Mucosa of descending colon (tissue), 3 donors: Measurements from ENCODE around the gene BABAM1. TPM values are rescaled to one million over a fixed set of nuclear protein-coding genes. Genes with fewer than 3 reads are reported as not detected.

Source experiments
- ATAC-seq: fragments of 200-7000 bp; cut with Tn5 transposase; one replicate; pipeline ENCODE4 v1.9.1; 2020; ENCODE audit warnings: mild to moderate bottlenecking, moderate library complexity
- DNase-seq, 3 donors: peaks; one replicate each; pipeline ENCODE4 v3.0.0-alpha.2; 2020
- H3K36me3 ChIP-seq: fragments of 200-600 bp; one replicate; pipeline ENCODE4 v1.8.0; 2021; ENCODE audit warnings: low read depth, mild to moderate bottlenecking
- H3K4me1 ChIP-seq: fragments of 200-600 bp; one replicate; pipeline ENCODE4 v1.8.0; 2021; ENCODE audit warnings: low read depth, mild to moderate bottlenecking
- H3K4me3 ChIP-seq: fragments of 200-600 bp; one replicate; pipeline ENCODE4 v1.8.0; 2021; ENCODE audit warnings: mild to moderate bottlenecking
- H3K9me3 ChIP-seq: fragments of 200-600 bp; one replicate; pipeline ENCODE4 v1.8.0; 2021; ENCODE audit warnings: mild to moderate bottlenecking
- CTCF ChIP-seq: fragments of 200-600 bp; IDR thresholded peaks from one replicate; pipeline ENCODE4 v1.8.0; 2022; ENCODE audit warnings: antibody characterized with exemption, mild to moderate bottlenecking
- intact Hi-C, 2 donors: fragments of 100-400 bp; cut with DNase I in 1 of 2; cut with micrococcal nuclease in 1 of 2; formaldehyde crosslinking; loops; one replicate each; pipeline versions ENCODE4 v1.11.0 to v1.11.1; 2022; cut with DNase I, micrococcal nuclease
- total RNA-seq, 3 donors: library from RNA; stranded (reverse); fragmentation: NEBNext Ultra II Directional in 2 of 3; extraction: Animal tissue kit (Norgen Biotek cat#: 25700) in 2 of 3; gene quantifications; one replicate each; pipeline versions ENCODE4 v1.2.1 to v1.2.4, GENCODE V29; 2021 to 2023
- donor health status: DM: no; HTN: no; CAD: no; lungs with moderate emphysema.
- donor health status: DM: no; HTN: no; CAD: no.
- donor health status: DM: no; HTN: yes; CAD: no.

The BABAM1 gene
- total RNA-seq, 3 donors from 2014 or later: 64.6 to 80.3 (median 76.2) TPM

DNA sequence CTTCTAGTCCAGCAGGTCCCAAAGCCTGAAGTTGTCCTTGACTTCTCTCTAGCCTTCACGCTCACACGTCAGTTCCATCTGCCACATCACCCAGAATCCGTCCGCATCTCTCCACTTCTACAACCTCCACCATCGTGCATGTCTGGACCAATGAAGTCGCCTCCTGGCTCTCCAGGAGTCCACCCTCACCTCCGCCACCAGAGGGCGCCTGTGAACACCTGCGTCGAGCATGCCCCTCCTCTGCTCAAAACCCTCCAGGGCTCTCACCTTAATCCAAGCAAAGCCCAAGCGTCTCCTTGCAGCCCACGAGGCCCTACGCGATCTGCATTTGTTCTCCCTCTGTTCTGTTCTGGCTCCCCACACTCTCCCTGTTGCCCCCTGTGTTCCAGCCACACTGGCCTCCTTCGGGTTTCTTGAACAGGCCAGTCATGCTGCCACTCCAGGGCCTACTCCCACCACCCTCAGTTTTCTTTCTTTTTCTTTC is 6.4 kb upstream of the BABAM1 start:
- peak; percentile 99 for ATAC-seq
- Histone ChIP-seq H3K9me3 (no peaks in the 10 kb centered on the region), H3K36me3 (no peaks in the 10 kb centered on the region), H3K4me1 (no peaks in the 10 kb centered on the region), H3K4me3 (no peak overlapping the region)
- TF ChIP-seq CTCF: peak; percentile 91
- intact Hi-C loops: no loop called here
- peak; percentile 88 to 92 (median 88) for DNase-seq

- DNase-seq: no peak
- Histone ChIP-seq H3K9me3 (no peaks in the 10 kb centered on the region), H3K4me3 (no peak overlapping the region), H3K4me1 (no peaks in the 10 kb centered on the region), H3K36me3 (peaks cover 5% of the 10 kb centered on the region)
- TF ChIP-seq CTCF: no peak
- no peak for ATAC-seq
- intact Hi-C loops: no loop called here
These were observed 4.7 kb upstream of the BABAM1 start for GRCh38 chr19:17262557-17262956.

DNA sequence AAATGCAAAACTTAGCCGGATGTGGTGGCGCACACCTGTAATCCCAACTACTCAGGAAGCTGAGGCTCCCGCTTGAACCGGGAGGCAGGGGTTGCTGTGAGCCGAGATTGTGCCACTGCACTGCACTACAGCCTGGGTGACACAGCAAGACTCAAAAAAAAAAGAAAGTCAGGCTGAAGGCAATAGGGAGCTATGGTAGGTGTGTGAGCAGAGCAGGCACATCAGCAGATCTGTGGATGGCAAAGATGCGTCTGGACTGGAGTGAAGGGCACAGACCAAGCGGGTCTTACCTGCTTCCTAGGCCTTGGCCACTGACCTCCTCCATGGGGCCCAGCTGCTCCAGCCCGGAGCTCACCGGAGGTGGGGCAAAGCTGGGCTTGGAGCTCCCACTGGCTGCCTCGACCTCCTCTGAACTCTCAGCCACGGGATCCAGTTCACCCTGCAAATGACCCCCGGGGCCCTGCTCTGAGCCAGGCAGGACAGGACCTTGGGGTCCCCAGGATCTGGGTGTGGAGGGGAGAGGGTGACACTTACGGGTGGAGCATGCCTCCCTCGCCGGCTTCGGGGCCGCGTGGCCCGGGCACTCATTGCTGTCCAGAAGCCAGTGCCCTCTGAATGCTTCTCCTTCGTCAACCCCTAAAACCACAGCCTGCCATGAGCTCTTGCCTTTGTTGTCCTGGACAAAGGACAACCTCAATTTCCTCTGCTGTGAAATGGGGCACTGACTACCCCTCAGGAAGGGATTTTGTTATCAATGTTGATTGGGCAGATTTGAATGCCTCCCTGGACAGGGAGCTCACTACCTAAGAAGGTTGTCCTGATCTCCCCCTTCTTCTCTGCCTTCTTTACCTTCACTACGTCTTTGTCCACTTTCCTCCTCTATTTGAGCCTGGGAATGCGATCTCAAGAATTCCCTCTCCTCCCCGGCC is 3.3 kb upstream of the BABAM1 start:
- no peaks in the 10 kb centered on the region for H3K9me3 ChIP-seq
- TF ChIP-seq CTCF: no peak
- DNase-seq (no peak), ATAC-seq (no peak)
- H3K4me1 ChIP-seq: peaks cover 7% of the 10 kb centered on the region
- intact Hi-C loops: no loop called here
- peaks cover 5% of the 10 kb centered on the region for H3K36me3 ChIP-seq
- H3K4me3 ChIP-seq: no peak overlapping the region

DNA sequence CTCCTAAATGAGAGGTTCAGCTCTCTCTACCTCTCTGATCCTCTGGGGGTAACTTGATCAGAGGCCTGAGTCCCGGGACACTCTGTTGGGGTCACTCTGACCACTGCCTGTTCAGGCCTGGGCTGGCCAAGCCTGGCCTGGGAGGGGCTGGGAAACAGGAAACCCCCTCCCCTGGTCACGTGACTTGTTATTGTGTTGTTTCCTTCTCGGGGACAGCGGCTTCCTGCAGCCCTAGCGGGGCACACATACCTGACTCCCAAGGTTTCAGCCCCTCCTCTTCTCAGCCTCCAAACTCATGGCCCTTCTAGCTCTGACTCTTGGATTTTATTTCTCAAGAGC is 2.6 kb upstream of the BABAM1 start, which contains the start of gene USHBP1:
TSS of gene USHBP1 (minus strand) at position 105 of the 339 bp plus-strand sequence. CDS start 446 bp downstream, outside the sequence.
- Histone ChIP-seq H3K4me3 (no peak within 1 kb of the TSS), H3K36me3 (peaks cover 5% of the 10 kb centered on the region), H3K9me3 (no peaks in the 10 kb centered on the region), H3K4me1 (peaks cover 7% of the 10 kb centered on the region)
- peak in 1 of 3 donors; percentile 19 for DNase-seq
- no peak for TF ChIP-seq CTCF
- no peak for ATAC-seq
- intact Hi-C loops: no loop called here

DNA sequence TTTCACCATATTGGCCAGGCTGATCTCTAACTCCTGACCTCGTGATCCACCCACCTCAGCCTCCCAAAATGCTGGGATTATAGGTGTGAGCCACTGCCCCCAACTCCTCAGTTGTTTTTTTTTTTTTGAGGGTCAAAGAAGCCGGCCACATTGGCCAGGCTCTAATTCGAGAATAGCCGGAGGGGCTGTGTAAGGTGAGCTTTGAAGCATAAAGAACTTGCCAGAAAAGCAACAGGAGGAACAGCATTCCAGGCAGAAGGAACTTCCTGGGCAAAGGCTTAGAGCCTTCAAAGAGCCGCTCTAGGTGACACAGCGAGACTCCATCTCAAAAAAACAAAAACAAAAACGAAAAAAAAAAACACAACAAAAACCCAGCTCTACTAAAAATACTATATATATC is 1.2 kb upstream of the BABAM1 start:
- no peak for DNase-seq
- intact Hi-C loops: no loop called here
- Histone ChIP-seq H3K4me3 (no peak overlapping the region), H3K4me1 (peaks cover 7% of the 10 kb centered on the region), H3K9me3 (no peaks in the 10 kb centered on the region), H3K36me3 (peaks cover 5% of the 10 kb centered on the region)
- TF ChIP-seq CTCF: no peak
- no peak for ATAC-seq
